Right atrium auricular region (tissue), 2 donors: ENCODE data around the gene ZNF407. TPM values are rescaled to one million over a fixed set of nuclear protein-coding genes. Genes with fewer than 3 reads are reported as not detected.

Source experiments
- DNase-seq: peaks from one replicate; pipeline ENCODE4 v3.0.0-alpha.2; 2019; ENCODE audit warnings: low spot score
- H3K27ac ChIP-seq, 2 donors: fragments of 200-600 bp; sonication (generic); 1 replicate in 1 of 2; 2 replicates in 1 of 2; pipeline ENCODE4 v1.5.1; 2016 to 2019
- H3K27me3 ChIP-seq, 2 donors: fragments of 200-600 bp; sonication (generic); one replicate each; pipeline versions ENCODE4 v1.5.1 to v1.6.0; 2017 to 2019
- H3K36me3 ChIP-seq: fragments of 200-600 bp; sonication (generic); one replicate; pipeline ENCODE4 v1.5.1; 2016
- H3K4me1 ChIP-seq, 2 donors: fragments of 200-600 bp; sonication (generic); one replicate each; pipeline versions ENCODE4 v1.5.1 to v1.6.0; 2017 to 2019
- H3K4me3 ChIP-seq, 2 donors: fragments of 200-600 bp; sonication (generic); 1 replicate in 1 of 2; 2 replicates in 1 of 2; pipeline ENCODE4 v1.5.1; 2017 to 2019; ENCODE audit warnings: mild to moderate bottlenecking in 1 of 2, moderate library complexity in 1 of 2
- H3K9me3 ChIP-seq, 2 donors: fragments of 200-600 bp; sonication (generic); one replicate each; pipeline ENCODE4 v1.5.1; 2019
- total RNA-seq, 2 donors: library from RNA; depleted of rRNA; stranded (reverse); fragments of >200 nt; gene quantifications; one replicate each; pipeline ENCODE4 v1.1.0, GENCODE V29; 2016
- TF ChIP-seq, protein P1 (sequence below), 2 donors: fragments of 200-600 bp; sonication (generic); IDR thresholded peaks; one replicate each; pipeline ENCODE4 v1.5.1; 2019; ENCODE audit warnings: antibody characterized with exemption in 2 of 2

Gene ZNF407
- total RNA-seq, 2 donors from 2014 or later = 7.8 to 8.7 TPM

DNA sequence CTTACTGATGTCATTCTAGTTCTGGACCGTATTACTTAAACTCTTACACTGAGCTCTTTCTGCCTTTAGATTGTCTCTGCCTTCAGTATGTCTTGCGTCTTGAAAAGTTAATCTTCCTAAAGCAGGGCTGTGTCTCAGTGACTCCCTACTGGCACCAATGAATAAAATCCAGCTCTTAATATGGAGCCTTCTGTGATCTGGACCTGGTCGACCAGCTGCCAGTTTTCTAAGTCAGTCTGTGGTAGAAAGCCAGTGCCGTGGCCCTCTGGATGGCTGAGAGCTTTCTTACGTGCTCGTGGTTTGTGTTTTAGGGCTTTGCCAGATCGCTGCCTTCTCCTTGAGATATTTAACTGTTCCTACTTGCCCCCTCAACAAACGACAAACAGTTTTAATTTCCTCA lies 26.8 kb downstream of the ZNF407 start:
- H3K4me1 ChIP-seq = no peaks in the 10 kb centered on the region

GRCh38 chr18:74625157-74625556 lies 27.5 kb downstream of the ZNF407 start:
- H3K27ac ChIP-seq = no peak overlapping the region
- H3K4me3 ChIP-seq = no peak overlapping the region
- no peaks in the 10 kb centered on the region for H3K27me3 ChIP-seq
- no peaks in the 10 kb centered on the region for H3K9me3 ChIP-seq
- TF ChIP-seq, protein P1, sequence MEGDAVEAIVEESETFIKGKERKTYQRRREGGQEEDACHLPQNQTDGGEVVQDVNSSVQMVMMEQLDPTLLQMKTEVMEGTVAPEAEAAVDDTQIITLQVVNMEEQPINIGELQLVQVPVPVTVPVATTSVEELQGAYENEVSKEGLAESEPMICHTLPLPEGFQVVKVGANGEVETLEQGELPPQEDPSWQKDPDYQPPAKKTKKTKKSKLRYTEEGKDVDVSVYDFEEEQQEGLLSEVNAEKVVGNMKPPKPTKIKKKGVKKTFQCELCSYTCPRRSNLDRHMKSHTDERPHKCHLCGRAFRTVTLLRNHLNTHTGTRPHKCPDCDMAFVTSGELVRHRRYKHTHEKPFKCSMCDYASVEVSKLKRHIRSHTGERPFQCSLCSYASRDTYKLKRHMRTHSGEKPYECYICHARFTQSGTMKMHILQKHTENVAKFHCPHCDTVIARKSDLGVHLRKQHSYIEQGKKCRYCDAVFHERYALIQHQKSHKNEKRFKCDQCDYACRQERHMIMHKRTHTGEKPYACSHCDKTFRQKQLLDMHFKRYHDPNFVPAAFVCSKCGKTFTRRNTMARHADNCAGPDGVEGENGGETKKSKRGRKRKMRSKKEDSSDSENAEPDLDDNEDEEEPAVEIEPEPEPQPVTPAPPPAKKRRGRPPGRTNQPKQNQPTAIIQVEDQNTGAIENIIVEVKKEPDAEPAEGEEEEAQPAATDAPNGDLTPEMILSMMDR (IDR thresholded peaks at IDR 0.05) = no peak
- no peak for DNase-seq
- H3K4me1 ChIP-seq = no peaks in the 10 kb centered on the region
- H3K36me3 ChIP-seq = no peaks in the 10 kb centered on the region

More for the DNA sequence above, 26.8 kb downstream of the ZNF407 start:
- Histone ChIP-seq H3K27me3 (no peaks in the 10 kb centered on the region), H3K27ac (no peak overlapping the region), H3K9me3 (no peaks in the 10 kb centered on the region), H3K4me3 (no peak overlapping the region), H3K36me3 (no peaks in the 10 kb centered on the region)
- TF ChIP-seq, protein P1 (IDR thresholded peaks at IDR 0.05) = no peak
- DNase-seq = no peak

DNA sequence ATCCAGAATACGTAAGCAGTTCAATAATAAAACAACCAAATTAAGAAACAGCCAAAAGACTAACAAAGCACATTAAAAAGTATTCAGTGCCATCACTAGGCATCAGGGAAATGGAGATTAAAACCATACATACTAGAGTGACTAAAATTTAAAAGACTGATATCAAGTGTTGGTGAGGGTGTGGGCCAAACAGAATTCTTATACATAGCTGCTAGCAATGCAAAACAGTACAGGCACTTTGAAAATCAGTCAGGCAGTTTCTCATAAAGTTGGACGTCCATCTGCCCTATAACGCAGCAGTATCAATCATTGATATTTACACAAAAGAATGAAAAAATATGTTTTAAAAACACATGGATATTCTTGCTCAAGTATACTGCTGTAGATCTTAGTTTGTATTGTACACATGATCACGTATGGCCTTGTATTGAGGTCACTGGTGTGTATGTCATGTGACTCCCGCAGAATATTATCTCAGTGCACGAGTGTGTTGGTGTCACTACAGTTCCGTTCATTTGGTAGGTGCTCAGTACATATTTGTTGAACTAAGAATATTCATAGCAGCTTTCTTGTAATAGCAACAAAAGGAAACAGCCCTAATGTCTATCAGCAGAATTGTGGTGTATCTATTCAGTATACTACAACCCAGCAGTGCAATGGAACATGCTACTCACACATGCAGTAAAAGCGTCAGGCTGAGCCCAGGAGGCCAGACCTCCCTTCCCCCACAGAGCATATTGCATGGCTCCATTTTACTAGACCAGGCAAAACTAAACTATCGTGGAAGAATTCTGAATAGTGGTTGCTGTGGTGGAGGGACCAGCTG lies 28.6 kb downstream of the ZNF407 start:
- H3K36me3 ChIP-seq = peaks cover 2% of the 10 kb centered on the region
- H3K27ac ChIP-seq = no peak overlapping the region
- no peaks in the 10 kb centered on the region for H3K4me1 ChIP-seq
- DNase-seq = no peak
- H3K27me3 ChIP-seq = no peaks in the 10 kb centered on the region
- H3K9me3 ChIP-seq = no peaks in the 10 kb centered on the region
- H3K4me3 ChIP-seq = no peak overlapping the region
- TF ChIP-seq, protein P1 (IDR thresholded peaks at IDR 0.05) = no peak

- TF ChIP-seq, protein P1 (IDR thresholded peaks at IDR 0.05) = no peak
- H3K4me3 ChIP-seq = no peak overlapping the region
- H3K9me3 ChIP-seq = no peaks in the 10 kb centered on the region
- H3K27ac ChIP-seq = no peak overlapping the region
- H3K27me3 ChIP-seq = no peaks in the 10 kb centered on the region
- H3K36me3 ChIP-seq = peaks cover 31% of the 10 kb centered on the region
- DNase-seq = no peak
- H3K4me1 ChIP-seq = no peaks in the 10 kb centered on the region
Measured at GRCh38 chr18:74630804-74631203, 33.1 kb downstream of the ZNF407 start.

DNA sequence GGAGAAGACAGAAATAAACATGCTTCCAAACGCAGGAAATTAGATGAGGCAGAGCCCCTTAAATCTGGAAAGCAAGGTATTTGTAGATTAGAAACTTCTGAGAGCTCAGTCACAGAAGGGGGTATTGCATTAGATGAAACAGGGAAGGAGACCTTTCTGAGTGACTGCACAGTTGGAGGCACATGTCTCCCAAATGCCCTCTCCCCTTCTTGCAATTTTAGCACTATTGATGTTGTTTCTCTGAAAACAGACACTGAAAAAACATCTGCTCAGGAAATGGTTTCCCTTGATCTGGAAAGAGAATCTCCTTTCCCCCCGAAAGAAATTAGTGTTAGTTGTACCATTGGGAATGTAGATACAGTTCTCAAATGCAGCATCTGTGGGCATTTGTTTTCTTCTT lies 33.5 kb downstream of the ZNF407 start:
- TF ChIP-seq, protein P1 (IDR thresholded peaks at IDR 0.05) = no peak
- DNase-seq = no peak
- no peak overlapping the region for H3K27ac ChIP-seq
- H3K4me1 ChIP-seq = no peaks in the 10 kb centered on the region
- H3K36me3 ChIP-seq = peaks cover 31% of the 10 kb centered on the region
- H3K9me3 ChIP-seq = no peaks in the 10 kb centered on the region
- H3K27me3 ChIP-seq = no peaks in the 10 kb centered on the region
- H3K4me3 ChIP-seq = no peak overlapping the region
